HepG2 (cell line): ENCODE measurements around the gene TLR9. TPM values are rescaled to one million over a fixed set of nuclear protein-coding genes. Genes with fewer than 3 reads are reported as not detected.

ENCODE experiments used
- ATAC-seq: fragments of 200-7000 bp; cut with Tn5 transposase; 3 replicates; pipeline ENCODE4 v1.9.1; 2020; ENCODE audit warnings: mild to moderate bottlenecking, moderate library complexity
- BruUV-seq: library from RNA; stranded (reverse); fragments of 400-500 nt; replicated peaks from 2 replicates; lab custom pipeline; 2021; lab: Mats Ljungman, UMichigan
- CTCF ChIA-PET: fragments of 300-600 bp; formaldehyde crosslinking; extraction: SDS; loops from one replicate; lab custom pipeline; 2021; ENCODE audit warnings: low total read pairs, inconsistent platforms, low intra/inter-chr PET ratio; lab: Yijun Ruan, JAX
- POLR2A ChIA-PET: fragments of 350-600 bp; sonication (Branson Sonifier 250); formaldehyde crosslinking; loops from one replicate; lab custom pipeline; 2020; ENCODE audit warnings: antibody characterized with exemption, inconsistent platforms; lab: Yijun Ruan, JAX
- DNase-seq: peaks from one replicate; pipeline ENCODE4 v3.0.0-alpha.2; 2015; ENCODE audit warnings: low spot score
- FAIRE-seq: peaks from 3 replicates; lab custom pipeline; 2011; peaks lifted over from hg19 to GRCh38; lab: Jason Lieb, UNC
- H2AFZ ChIP-seq: one replicate; pipeline ENCODE4 v1.6.1; 2011; ENCODE audit warnings: low read length, inconsistent platforms
- H3K27ac ChIP-seq: fragments of 300-600 bp; 3 replicates; pipeline ENCODE4 v1.8.0; 2011; ENCODE audit warnings: mixed run types, mild to moderate bottlenecking, mixed read lengths, low read length, inconsistent platforms; ENCODE audit not compliant: insufficient read depth; ENCODE audit errors: extremely low read length
- H3K27me3 ChIP-seq, 2 experiments: fragments of 200-600 bp in 1 of 2; 2 replicates in 1 of 2; 3 replicates in 1 of 2; pipeline versions ENCODE4 v1.6.0 to v1.8.0; 2011; ENCODE audit warnings: low read length in 2 of 2, mild to moderate bottlenecking in 2 of 2, moderate library complexity in 2 of 2, inconsistent platforms in 1 of 2; ENCODE audit not compliant: insufficient read depth in 2 of 2, control insufficient read depth in 1 of 2
- H3K36me3 ChIP-seq, 2 experiments: fragments of 200-600 bp in 1 of 2; replicated peaks in 1 of 2; 2 replicates in 1 of 2; 3 replicates in 1 of 2; pipeline versions ENCODE4 v1.5.1 to v1.8.0; 2011; ENCODE audit warnings: low read length in 2 of 2, inconsistent platforms in 1 of 2; ENCODE audit not compliant: insufficient read depth in 2 of 2, control insufficient read depth in 1 of 2
- H3K4me1 ChIP-seq: 2 replicates; pipeline ENCODE4 v1.5.1; 2012; ENCODE audit warnings: low read length, inconsistent platforms; ENCODE audit not compliant: insufficient read depth
- H3K4me2 ChIP-seq: 2 replicates; pipeline ENCODE4 v1.6.0; 2011; ENCODE audit warnings: low read depth, low read length, inconsistent platforms
- H3K4me3 ChIP-seq, 3 experiments: fragments of 200-600 bp in 1 of 3; sonication (generic), shearing (Covaris generic) in 1 of 3; replicated peaks in 1 of 3; 2 replicates each; pipeline ENCODE4 v1.5.1; 2011 to 2016; ENCODE audit warnings: low read length in 3 of 3, inconsistent platforms in 2 of 3, low read depth in 2 of 3, mild to moderate bottlenecking in 2 of 3, control low read depth in 1 of 3, mixed read lengths in 1 of 3; ENCODE audit not compliant: insufficient read depth in 1 of 3
- H3K79me2 ChIP-seq: one replicate; pipeline ENCODE4 v1.6.1; 2011; ENCODE audit warnings: low read length, inconsistent platforms; ENCODE audit not compliant: insufficient read depth
- H3K9ac ChIP-seq: 2 replicates; pipeline ENCODE4 v1.6.0; 2011; ENCODE audit warnings: mild to moderate bottlenecking, low read depth, low read length, inconsistent platforms; ENCODE audit not compliant: insufficient read depth
- H3K9me3 ChIP-seq: 2 replicates; pipeline ENCODE4 v1.5.1; 2012; ENCODE audit warnings: mild to moderate bottlenecking, low read length
- H4K20me1 ChIP-seq: 2 replicates; pipeline ENCODE4 v1.6.0; 2011; ENCODE audit warnings: inconsistent platforms, mild to moderate bottlenecking, low read length, moderate library complexity; ENCODE audit not compliant: insufficient read depth
- ATF3 ChIP-seq: sonication (generic); formaldehyde crosslinking; IDR thresholded peaks from 2 replicates; pipeline ENCODE4 v1.4.0; 2020; ENCODE audit warnings: missing genetic modification reagents
- DDIT3 ChIP-seq: sonication (generic); formaldehyde crosslinking; IDR thresholded peaks from 2 replicates; pipeline ENCODE4 v1.4.0; 2020; ENCODE audit warnings: mild to moderate bottlenecking, missing genetic modification reagents
- DR1 ChIP-seq: sonication (generic); formaldehyde crosslinking; IDR thresholded peaks from 2 replicates; pipeline ENCODE4 v1.8.0; 2021; ENCODE audit warnings: mild to moderate bottlenecking, missing genetic modification reagents, inconsistent platforms
- ELF3 ChIP-seq: IDR thresholded peaks from 2 replicates; pipeline ENCODE4 v1.6.1; 2016; ENCODE audit warnings: missing genetic modification reagents, missing compliant biosample characterization
- FOSL2 ChIP-seq: sonication (generic); formaldehyde crosslinking; IDR thresholded peaks from 2 replicates; pipeline ENCODE4 v1.4.0; 2020; ENCODE audit warnings: missing genetic modification reagents
- HNRNPH1 ChIP-seq: fragments of 200-400 bp; formaldehyde crosslinking; optimal IDR thresholded peaks from 2 replicates; pipeline ENCODE3; 2017; ENCODE audit warnings: mild to moderate bottlenecking, low read depth, low read length
- KMT2A ChIP-seq: sonication (generic); formaldehyde crosslinking; IDR thresholded peaks from 2 replicates; pipeline ENCODE4 v1.4.0; 2020; ENCODE audit warnings: missing genetic modification reagents
- MEF2D ChIP-seq: sonication (generic); formaldehyde crosslinking; IDR thresholded peaks from 2 replicates; pipeline ENCODE4 v1.5.1; 2020; ENCODE audit warnings: mild to moderate bottlenecking, missing genetic modification reagents
- MEIS2 ChIP-seq: sonication (generic); formaldehyde crosslinking; IDR thresholded peaks from 2 replicates; pipeline ENCODE4 v1.9.0; 2021; ENCODE audit warnings: mild to moderate bottlenecking, missing genetic modification reagents
- NR1H2 ChIP-seq: sonication (generic); formaldehyde crosslinking; IDR thresholded peaks from 2 replicates; pipeline ENCODE4 v1.8.1; 2022; ENCODE audit warnings: low read depth, missing genetic modification reagents, borderline replicate concordance
- PHF20 ChIP-seq: sonication (generic); formaldehyde crosslinking; IDR thresholded peaks from 2 replicates; pipeline ENCODE4 v1.5.0; 2020; ENCODE audit warnings: mild to moderate bottlenecking, missing genetic modification reagents
- RNF219 ChIP-seq: sonication (generic); formaldehyde crosslinking; IDR thresholded peaks from 2 replicates; pipeline ENCODE4 v1.5.0; 2020; ENCODE audit warnings: mild to moderate bottlenecking, missing genetic modification reagents
- SNRNP70 ChIP-seq: fragments of 200-400 bp; formaldehyde crosslinking; IDR thresholded peaks from 2 replicates; pipeline ENCODE4 v1.6.1; 2017; ENCODE audit warnings: mild to moderate bottlenecking, low read depth, low read length, moderate library complexity
- TEF ChIP-seq: sonication (generic); formaldehyde crosslinking; IDR thresholded peaks from 2 replicates; pipeline ENCODE4 v1.5.0; 2020; ENCODE audit warnings: missing genetic modification reagents
- ZBTB44 ChIP-seq: sonication (generic); formaldehyde crosslinking; IDR thresholded peaks from 2 replicates; pipeline ENCODE4 v1.4.0; 2020; ENCODE audit warnings: missing genetic modification reagents
- ZMAT3 ChIP-seq: sonication (generic); formaldehyde crosslinking; conservative IDR thresholded peaks from 2 replicates; pipeline ENCODE4 v1.7.0; 2021; ENCODE audit warnings: missing genetic modification reagents
- ZNF205 ChIP-seq: IDR thresholded peaks from 2 replicates; pipeline ENCODE4 v1.6.1; 2018; ENCODE audit warnings: missing biosample characterization, missing genetic modification reagents
- ZNF224 ChIP-seq: sonication (generic); formaldehyde crosslinking; IDR thresholded peaks from 2 replicates; pipeline ENCODE4 v1.5.0; 2020; ENCODE audit warnings: mild to moderate bottlenecking, missing genetic modification reagents
- ZNF30 ChIP-seq: sonication (generic); formaldehyde crosslinking; IDR thresholded peaks from 2 replicates; pipeline ENCODE4 v1.5.0; 2020; ENCODE audit warnings: mild to moderate bottlenecking, missing genetic modification reagents
- ZNF546 ChIP-seq: sonication (generic); formaldehyde crosslinking; conservative IDR thresholded peaks from 2 replicates; pipeline ENCODE4 v1.8.1; 2023; ENCODE audit warnings: mild to moderate bottlenecking, missing genetic modification reagents
- ZNF7 ChIP-seq: IDR thresholded peaks from 2 replicates; pipeline ENCODE4 v1.6.1; 2016; ENCODE audit warnings: missing biosample characterization, missing genetic modification reagents
- WGBS: methylation state at CpG from one replicate; pipeline ENCODE4 v1.1.6; 2017; ENCODE audit warnings: low lambda C conversion rate; 5-methylcytosine and 5-hydroxymethylcytosine counted together
- in situ Hi-C: cut with HindIII; loops from 2 replicates; pipeline ENCODE4 v1.10.0; 2017; ENCODE audit warnings: low pct_unique_long_range_greater_than_20kb; ENCODE audit not compliant: extremely low pct_ligation_motif_present
- intact Hi-C: fragments of 100-400 bp; cut with micrococcal nuclease; formaldehyde crosslinking; loops from one replicate; pipeline ENCODE4 v1.10.0; 2022; ENCODE audit not compliant: unreplicated experiment
- polyA plus RNA-seq, 8 experiments: library from polyadenylated mRNA; depleted of rRNA in 3 of 8; stranded (reverse) in 7 of 8; unstranded in 1 of 8; fragments of >200 nt; fragmentation: Illumina TruSeq in 4 of 8; extraction: Trizol in 4 of 8; gene quantifications; 2 replicates each; pipeline versions ENCODE4 v1.2.1 to v1.2.3, GENCODE V29; 2011 to 2016; ENCODE audit warnings: low read depth in 4 of 8, missing spikeins in 1 of 8, mixed read lengths in 1 of 8; ENCODE audit not compliant: insufficient read depth in 1 of 8
- total RNA-seq, 5 experiments: library from RNA; depleted of rRNA; stranded (reverse); fragments of >200 nt; fragmentation: Illumina TruSeq; extraction: Trizol; gene quantifications; 2 replicates each; pipeline ENCODE4 v1.2.3, GENCODE V29; 2016; ENCODE audit warnings: low read depth in 1 of 5

Gene TLR9
- total and polyA plus RNA-seq, 2 of the 13 experiments (the other 11 are each of a cell fraction or from before 2014, with no cell fraction given): not detected

GRCh38 chr3:52238193-52238760, 12.8 kb upstream of the TLR9 start:
- Histone ChIP-seq H3K4me1 (peaks cover 47% of the 10 kb centered on the region), H3K9ac (peak overlapping the region; percentile 89), H3K36me3 (peaks cover 1 to 12% of the 10 kb centered on the region in 2 experiments; a peak in 4 of 5 replicates), H3K9me3 (no peaks in the 10 kb centered on the region), H3K27ac (peak overlapping the region; percentile 68), H3K79me2 (peaks cover 29% of the 10 kb centered on the region), H3K4me3 (peak overlapping the region; percentile 79 to 100 (median 98)), H2AFZ (no peak overlapping the region), H3K4me2 (peak overlapping the region; percentile 80), H4K20me1 (peaks cover 13% of the 10 kb centered on the region; the same call in 1 of the 2 replicates), H3K27me3 (no peaks in the 10 kb centered on the region; a peak in 1 of 5 replicates)
- POLR2A ChIA-PET: interaction anchor here (0.7 to 5.9 kb wide), 28 partner anchors 8 to 298 kb away, joined by 3 to 126 read pairs (median 4); partner anchors contain the start of genes ABHD14B, ACY1, GLYCTK and POC1A
- intact Hi-C loops: loop anchor here (5.0 kb wide), 1 partner anchor 49 kb away; the partner anchor contains the start of gene GLYCTK
- in situ Hi-C loops: no loop called here
- 0% methylated on average over 5 of the region's 11 CpGs for WGBS
- CTCF ChIA-PET: no interaction called here
- FAIRE-seq (peak; percentile 88), DNase-seq (peak; percentile 89), ATAC-seq (peak; percentile 65)
- TSS peak; percentile 85 for BruUV-seq
- 0 out of 2 replicates have a peak, but pooled peaks have one; percentile 15 for TF ChIP-seq MEIS2 (CRISPR knock-in tag)
- TF ChIP-seq HNRNPH1: no peak
- TF ChIP-seq NR1H2 (CRISPR knock-in tag): no peak
- TF ChIP-seq ELF3 (CRISPR knock-in tag): peak; percentile 76
- no peak for TF ChIP-seq ZNF205 (CRISPR knock-in tag)
- no peak for TF ChIP-seq ZBTB44
- TF ChIP-seq ATF3: no peak
- TF ChIP-seq KMT2A (CRISPR knock-in tag): no peak
- TF ChIP-seq ZNF7 (CRISPR knock-in tag): no peak
- TF ChIP-seq ZMAT3 (CRISPR knock-in tag): no peak; the same call in none of the 2 replicates
- TF ChIP-seq ZNF224 (CRISPR knock-in tag): 0 out of 2 replicates have a peak, but pooled peaks have one; percentile 51
- no peak for TF ChIP-seq ZNF30 (CRISPR knock-in tag)
- peak; percentile 71 for TF ChIP-seq FOSL2 (CRISPR knock-in tag)
- TF ChIP-seq SNRNP70: no peak
- no peak for TF ChIP-seq DR1 (CRISPR knock-in tag)
- no peak for TF ChIP-seq ZNF546 (CRISPR knock-in tag)
- TF ChIP-seq MEF2D (CRISPR knock-in tag): peak; percentile 79
- 0 out of 2 replicates have a peak, but pooled peaks have one; percentile 47 for TF ChIP-seq PHF20 (CRISPR knock-in tag)
- TF ChIP-seq RNF219 (CRISPR knock-in tag): no peak
- TF ChIP-seq DDIT3 (CRISPR knock-in tag): no peak
- no peak for TF ChIP-seq TEF
